NCI-H1436 treated with DMSO at 0.1 percent for 48 hours (cell line): Measurements from ENCODE around the gene KCNN2.
"Not testable (repeated sequence)": the region's sequence is repeated elsewhere in the genome, so short reads cannot be mapped to it uniquely, and the experiment has no call there.

Source experiments
- DNase-seq: peaks from one replicate; lab custom pipeline; 2025; lab: John Stamatoyannopoulos, UW

KCNN2 gene

GRCh38 chr5:114419959-114420358 lies 58.1 kb downstream of the KCNN2 start:
- DNase-seq, result no peak

GRCh38 chr5:114427204-114427603 lies 65.3 kb downstream of the KCNN2 start:
- no peak for DNase-seq

DNA sequence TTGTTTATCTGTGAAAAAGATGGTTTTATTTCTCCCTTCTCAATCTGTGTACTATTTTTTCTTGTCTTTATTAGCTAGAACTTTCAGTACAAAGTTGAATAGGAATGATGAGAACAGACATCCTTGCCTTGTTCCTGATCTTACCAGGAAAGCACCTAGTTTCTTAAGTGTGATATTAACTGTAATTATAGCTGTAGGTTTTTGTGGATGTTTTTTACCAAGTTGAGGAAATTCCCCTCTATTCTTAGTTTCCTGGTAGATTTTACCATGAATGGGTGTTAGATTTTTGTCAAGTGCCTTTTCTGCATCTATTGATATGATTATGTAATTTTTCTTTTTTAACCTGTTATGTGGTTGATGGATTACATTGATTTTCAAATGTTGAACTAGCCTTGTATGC lies 68.7 kb downstream of the KCNN2 start:
- no peak for DNase-seq

- DNase-seq, result not testable (repeated sequence)
Observed at GRCh38 chr5:114432684-114433083, 70.8 kb downstream of the KCNN2 start.

- no peak for DNase-seq
Observed at GRCh38 chr5:114434396-114435219, 72.7 kb downstream of the KCNN2 start.

GRCh38 chr5:114435220-114435481 lies 73.3 kb downstream of the KCNN2 start:
- DNase-seq, result no peak

GRCh38 chr5:114435885-114436299 lies 74.0 kb downstream of the KCNN2 start:
- DNase-seq, result no peak

DNA sequence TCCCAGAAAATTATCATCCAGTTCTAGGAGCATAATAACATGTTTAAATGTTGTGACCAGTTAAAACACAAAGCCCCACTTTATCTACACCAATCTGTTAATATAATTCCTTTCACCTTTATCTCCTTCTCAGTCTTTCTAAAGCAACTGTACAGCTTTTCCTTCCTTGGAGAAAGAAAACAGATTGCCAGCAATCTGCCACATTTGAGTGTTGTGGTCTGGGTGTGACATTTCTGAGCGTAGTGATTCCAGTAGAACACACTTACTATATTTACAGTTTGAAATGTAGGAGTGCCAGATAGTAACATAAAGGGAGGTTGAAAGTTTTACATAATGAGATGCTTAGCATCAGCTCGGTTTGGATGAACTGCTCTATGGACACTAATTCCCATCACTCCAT lies 76.1 kb downstream of the KCNN2 start:
- no peak for DNase-seq

DNA sequence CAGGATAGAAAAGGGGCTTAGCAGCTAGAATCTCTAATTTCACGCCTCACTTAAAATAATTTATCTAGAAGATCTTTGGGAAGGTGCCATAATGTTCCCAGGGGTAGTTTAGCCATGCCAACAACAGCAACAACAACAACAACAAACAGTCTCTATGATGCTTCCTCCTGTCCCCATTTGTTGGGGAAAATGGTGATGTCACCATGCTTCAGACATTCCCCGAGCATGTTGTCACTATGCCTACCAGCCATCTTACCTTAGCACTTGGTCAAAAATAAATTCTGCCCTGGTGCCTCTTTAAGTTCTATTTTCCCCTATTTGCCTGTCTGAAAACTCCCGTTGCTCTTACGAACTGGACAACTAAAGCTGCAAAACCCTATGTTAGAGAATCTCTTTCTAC lies 76.6 kb downstream of the KCNN2 start:
- DNase-seq, result no peak

GRCh38 chr5:114447084-114447773 lies 85.4 kb downstream of the KCNN2 start:
- no peak for DNase-seq

DNA sequence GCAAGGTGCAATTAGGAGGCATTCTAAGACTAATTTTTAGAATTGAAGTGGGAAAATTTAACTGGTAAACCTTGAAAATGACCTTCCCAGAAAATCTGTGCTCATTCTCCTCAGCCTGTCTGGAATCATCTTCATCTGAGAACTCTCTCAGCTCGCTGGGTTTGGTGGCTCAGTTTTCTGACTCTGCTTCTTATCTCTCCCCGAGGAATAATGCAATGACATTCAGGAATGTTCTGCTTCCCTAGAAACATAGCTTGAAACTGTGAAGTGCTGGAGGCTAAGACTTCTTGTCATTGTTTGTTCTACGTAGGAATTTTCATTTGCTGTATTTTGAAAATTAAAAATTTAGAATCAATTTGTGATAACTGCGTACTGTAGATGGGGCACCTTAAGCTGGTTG lies 86.6 kb downstream of the KCNN2 start:
- DNase-seq, result no peak

- DNase-seq, result no peak
Observed at GRCh38 chr5:114449860-114450421, 88.1 kb downstream of the KCNN2 start.

GRCh38 chr5:114450437-114450836 lies 88.6 kb downstream of the KCNN2 start:
- DNase-seq, result no peak

GRCh38 chr5:114458726-114459125 lies 96.9 kb downstream of the KCNN2 start:
- no peak for DNase-seq

DNA sequence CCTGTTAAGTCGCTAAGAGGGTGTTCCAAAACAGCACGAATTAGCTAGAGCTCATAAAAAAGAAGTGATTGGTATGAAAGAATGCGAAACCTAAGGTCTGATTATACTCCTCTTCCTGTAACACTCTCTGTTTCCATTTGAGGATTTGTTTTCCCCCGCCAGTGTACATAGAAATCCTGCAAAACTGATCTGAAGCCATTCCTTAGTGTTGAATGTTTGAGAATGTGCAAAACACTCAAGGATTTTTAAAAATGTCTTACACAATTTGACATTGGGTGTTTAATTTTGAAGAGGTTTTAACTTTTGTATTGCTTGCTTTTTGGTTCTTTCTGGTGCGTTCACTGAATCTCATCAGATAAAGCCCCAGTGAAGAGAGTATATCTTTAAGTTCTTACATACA lies 105.3 kb downstream of the KCNN2 start:
- no peak for DNase-seq

GRCh38 chr5:114467729-114468128 lies 105.9 kb downstream of the KCNN2 start:
- DNase-seq, result no peak

DNA sequence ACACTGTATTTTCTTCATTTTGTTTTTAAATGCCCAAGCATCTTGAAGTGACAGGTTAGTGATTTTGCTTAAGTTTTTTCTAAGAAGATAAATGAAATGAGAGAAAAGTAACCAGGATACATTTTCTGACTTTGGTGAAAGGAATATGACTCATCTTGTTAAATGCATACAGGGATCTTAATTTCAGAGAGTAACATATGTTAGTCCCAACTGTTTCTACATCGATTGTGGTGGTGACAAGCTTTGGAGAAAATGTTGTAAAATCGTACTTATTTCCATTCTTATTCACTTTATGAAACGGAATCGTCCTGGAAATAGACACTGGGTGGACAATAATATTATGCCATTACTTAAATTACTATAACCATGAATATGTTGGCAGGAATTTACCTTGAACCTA lies 107.5 kb downstream of the KCNN2 start:
- no peak for DNase-seq

DNA sequence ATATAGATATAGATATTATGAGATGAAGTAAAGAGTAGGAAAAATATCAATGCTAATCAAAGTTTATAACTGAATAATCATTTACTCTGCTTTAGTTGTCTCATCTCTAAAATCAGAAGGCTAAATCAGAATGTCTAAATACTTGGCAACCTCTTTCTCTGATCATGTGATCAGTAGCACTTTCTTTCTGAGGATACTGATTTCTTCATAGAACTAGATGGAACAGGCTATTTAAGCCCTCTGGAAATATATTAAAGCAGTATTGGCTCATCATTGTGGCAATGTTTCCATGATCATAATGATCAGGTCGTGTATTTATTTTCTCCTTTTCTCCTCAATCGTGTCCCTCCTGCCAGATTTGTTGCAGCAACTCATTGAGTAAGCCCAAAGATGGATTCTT lies 109.7 kb downstream of the KCNN2 start:
- DNase-seq, result no peak

- DNase-seq, result no peak
Observed at GRCh38 chr5:114473541-114473940, 111.7 kb downstream of the KCNN2 start.

GRCh38 chr5:114477816-114478334 lies 116.0 kb downstream of the KCNN2 start:
- DNase-seq, result no peak

GRCh38 chr5:114500756-114501155 lies 138.9 kb downstream of the KCNN2 start:
- no peak for DNase-seq

DNA sequence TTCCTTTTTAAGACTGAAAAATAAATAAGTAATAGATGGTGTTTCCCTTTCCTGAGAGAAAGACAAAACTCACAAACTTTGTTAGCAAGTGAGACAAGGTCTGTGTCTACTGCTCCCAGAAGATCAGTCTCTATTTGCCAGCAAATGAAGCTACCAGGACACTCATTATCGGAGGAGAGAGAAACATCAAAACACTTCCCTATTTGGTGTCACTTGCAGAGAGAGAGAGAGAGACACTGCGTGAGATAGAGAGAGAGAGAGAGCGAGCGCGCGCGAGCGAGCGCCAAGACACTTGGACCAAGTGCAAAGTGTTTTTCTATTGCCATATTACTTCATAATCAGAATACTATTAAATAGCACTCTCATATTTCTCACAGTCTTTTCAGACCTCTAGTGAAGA lies 142.7 kb downstream of the KCNN2 start:
- no peak for DNase-seq

DNA sequence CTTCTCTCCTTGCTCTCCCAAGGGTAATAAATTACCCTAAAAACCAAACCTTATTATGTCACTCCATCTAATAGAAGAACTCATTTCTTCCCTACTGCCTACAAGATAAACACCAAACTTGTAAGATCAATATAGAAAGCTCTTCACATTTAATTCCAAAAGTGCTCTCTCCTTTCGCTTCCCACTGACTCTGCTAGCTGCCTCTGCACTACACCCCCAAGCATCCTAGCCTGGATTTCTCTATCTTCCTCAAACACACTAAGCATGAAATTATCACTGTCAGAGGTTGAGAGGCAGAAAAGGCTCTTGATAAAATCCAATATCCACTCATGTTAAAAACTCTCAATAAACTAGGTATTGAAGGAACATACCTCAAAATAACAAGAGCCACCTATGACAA lies 162.4 kb downstream of the KCNN2 start:
- DNase-seq, result no peak
